Ascending aorta (tissue), 2 donors: Measurements from ENCODE around the gene TTLL13. TPM values are rescaled to one million over a fixed set of nuclear protein-coding genes. Genes with fewer than 3 reads are reported as not detected.

ENCODE experiments used
- DNase-seq, 2 donors: peaks; one replicate each; pipeline ENCODE4 v3.0.0-alpha.2; 2019; ENCODE audit warnings: low spot score in 2 of 2
- H3K27ac ChIP-seq, 2 donors: fragments of 200-600 bp; sonication (generic); one replicate each; pipeline ENCODE4 v1.5.1; 2016 to 2017; ENCODE audit warnings: mild to moderate bottlenecking in 1 of 2
- H3K27me3 ChIP-seq: fragments of 200-600 bp; sonication (generic); one replicate; pipeline ENCODE4 v1.5.1; 2017
- H3K36me3 ChIP-seq, 2 donors: fragments of 200-600 bp; sonication (generic); one replicate each; pipeline ENCODE4 v1.5.1; 2016
- H3K4me1 ChIP-seq, 2 donors: fragments of 200-600 bp; sonication (generic); one replicate each; pipeline ENCODE4 v1.5.1; 2016 to 2017; ENCODE audit warnings: mild to moderate bottlenecking in 1 of 2
- H3K4me3 ChIP-seq, 2 donors: fragments of 200-600 bp; sonication (generic); one replicate each; pipeline ENCODE4 v1.5.1; 2016 to 2017; ENCODE audit warnings: mild to moderate bottlenecking in 1 of 2
- H3K9me3 ChIP-seq, 2 donors: fragments of 200-600 bp; sonication (generic); one replicate each; pipeline ENCODE4 v1.5.1; 2016
- intact Hi-C: fragments of 100-400 bp; cut with DNase I; formaldehyde crosslinking; loops from one replicate; pipeline ENCODE4 v1.15.1; 2023
- total RNA-seq: library from RNA; depleted of rRNA; stranded (reverse); fragments of >200 nt; gene quantifications from one replicate; pipeline ENCODE4 v1.1.0, GENCODE V29; 2016
- TF ChIP-seq, protein P1 (sequence below), 3 experiments: fragments of 200-600 bp in 2 of 3; fragments of 450-650 bp in 1 of 3; sonication (generic) in 2 of 3; IDR thresholded peaks; one replicate each; pipeline ENCODE4 v1.5.1; 2016 to 2019; ENCODE audit warnings: antibody characterized with exemption in 3 of 3, mild to moderate bottlenecking in 1 of 3, moderate library complexity in 1 of 3

TTLL13 gene
- total RNA-seq, 1 donor from 2014 or later, result not detected

DNA sequence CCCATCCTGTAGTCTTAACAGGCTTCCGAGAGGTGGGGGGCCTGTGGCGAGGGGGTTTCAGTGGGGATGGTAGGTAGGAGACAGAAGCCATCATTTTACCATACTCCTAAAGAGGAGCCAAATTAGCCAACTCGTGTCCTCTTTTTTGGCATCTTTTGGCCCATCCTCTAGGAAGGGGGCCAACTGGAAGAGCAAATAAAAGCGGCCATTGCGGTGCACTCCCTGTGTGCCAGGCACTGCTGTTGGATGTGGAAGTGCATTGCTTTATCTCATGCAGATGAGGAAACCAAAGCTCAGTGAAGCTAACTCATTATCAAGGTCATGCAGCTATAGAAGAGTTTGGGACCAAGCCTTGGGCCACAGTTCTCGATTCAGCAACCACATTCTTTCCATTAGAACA lies 42.1 kb upstream of the TTLL13 start:
- intact Hi-C loops, result no loop called here
- Histone ChIP-seq H3K9me3 (no peaks in the 10 kb centered on the region), H3K4me1 (peaks cover under 1 to 2% of the 10 kb centered on the region in 2 donors), H3K27me3 (no peaks in the 10 kb centered on the region), H3K36me3 (no peaks in the 10 kb centered on the region), H3K4me3 (no peak overlapping the region), H3K27ac (no peak overlapping the region)
- DNase-seq, result no peak
- TF ChIP-seq, protein P1, sequence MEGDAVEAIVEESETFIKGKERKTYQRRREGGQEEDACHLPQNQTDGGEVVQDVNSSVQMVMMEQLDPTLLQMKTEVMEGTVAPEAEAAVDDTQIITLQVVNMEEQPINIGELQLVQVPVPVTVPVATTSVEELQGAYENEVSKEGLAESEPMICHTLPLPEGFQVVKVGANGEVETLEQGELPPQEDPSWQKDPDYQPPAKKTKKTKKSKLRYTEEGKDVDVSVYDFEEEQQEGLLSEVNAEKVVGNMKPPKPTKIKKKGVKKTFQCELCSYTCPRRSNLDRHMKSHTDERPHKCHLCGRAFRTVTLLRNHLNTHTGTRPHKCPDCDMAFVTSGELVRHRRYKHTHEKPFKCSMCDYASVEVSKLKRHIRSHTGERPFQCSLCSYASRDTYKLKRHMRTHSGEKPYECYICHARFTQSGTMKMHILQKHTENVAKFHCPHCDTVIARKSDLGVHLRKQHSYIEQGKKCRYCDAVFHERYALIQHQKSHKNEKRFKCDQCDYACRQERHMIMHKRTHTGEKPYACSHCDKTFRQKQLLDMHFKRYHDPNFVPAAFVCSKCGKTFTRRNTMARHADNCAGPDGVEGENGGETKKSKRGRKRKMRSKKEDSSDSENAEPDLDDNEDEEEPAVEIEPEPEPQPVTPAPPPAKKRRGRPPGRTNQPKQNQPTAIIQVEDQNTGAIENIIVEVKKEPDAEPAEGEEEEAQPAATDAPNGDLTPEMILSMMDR (IDR thresholded peaks at IDR 0.05), result no peak

DNA sequence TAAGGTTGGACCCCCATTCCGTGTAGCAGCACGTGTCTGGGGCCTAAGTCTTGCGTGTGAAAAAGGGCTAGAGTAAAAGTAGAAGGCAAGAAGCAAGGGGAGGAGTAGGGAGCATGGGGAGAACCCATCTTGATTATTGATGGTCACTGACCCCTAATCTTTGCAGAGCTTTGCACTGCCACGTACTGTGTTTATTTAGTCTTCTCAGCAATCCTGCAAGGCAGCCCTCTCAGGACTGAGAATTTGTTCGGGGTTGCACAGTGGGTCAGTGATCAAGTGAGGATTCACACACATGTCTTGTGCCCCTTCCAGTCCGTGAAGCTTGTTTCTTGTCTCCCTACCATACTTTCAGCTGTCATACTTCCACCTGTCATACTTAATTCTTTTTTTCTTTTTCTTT lies 41.0 kb upstream of the TTLL13 start:
- Histone ChIP-seq H3K27me3 (no peaks in the 10 kb centered on the region), H3K9me3 (no peaks in the 10 kb centered on the region), H3K27ac (no peak overlapping the region), H3K4me3 (no peak overlapping the region), H3K36me3 (no peaks in the 10 kb centered on the region), H3K4me1 (no peaks in the 10 kb centered on the region)
- intact Hi-C loops, result no loop called here
- DNase-seq, result no peak
- TF ChIP-seq, protein P1 (IDR thresholded peaks at IDR 0.05), result no peak

DNA sequence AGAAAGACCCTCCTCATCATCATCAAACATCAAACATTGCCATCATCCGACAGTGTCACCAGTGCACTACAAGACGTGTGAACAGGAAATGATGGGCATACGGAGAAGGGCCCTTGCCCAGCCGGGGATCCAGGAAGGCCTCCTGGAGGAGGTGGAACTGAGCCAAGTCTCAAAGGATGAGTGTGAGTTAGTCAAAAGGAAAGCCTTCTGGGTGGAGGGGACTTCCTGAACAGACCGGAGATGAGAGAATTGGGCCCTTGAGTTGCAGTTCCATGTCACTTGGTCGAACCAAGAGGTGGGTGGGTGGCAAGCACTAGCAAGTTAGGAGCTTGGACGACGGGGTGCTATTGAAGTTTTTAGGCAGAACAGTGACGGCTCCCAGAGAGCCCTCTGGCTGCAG lies 39.8 kb upstream of the TTLL13 start:
- DNase-seq, result no peak
- no peaks in the 10 kb centered on the region for H3K27me3 ChIP-seq
- TF ChIP-seq, protein P1 (IDR thresholded peaks at IDR 0.05), result no peak
- H3K9me3 ChIP-seq, result no peaks in the 10 kb centered on the region
- H3K4me3 ChIP-seq, result no peak overlapping the region
- no peaks in the 10 kb centered on the region for H3K36me3 ChIP-seq
- H3K4me1 ChIP-seq, result no peaks in the 10 kb centered on the region
- no peak overlapping the region for H3K27ac ChIP-seq
- intact Hi-C loops, result no loop called here

DNA sequence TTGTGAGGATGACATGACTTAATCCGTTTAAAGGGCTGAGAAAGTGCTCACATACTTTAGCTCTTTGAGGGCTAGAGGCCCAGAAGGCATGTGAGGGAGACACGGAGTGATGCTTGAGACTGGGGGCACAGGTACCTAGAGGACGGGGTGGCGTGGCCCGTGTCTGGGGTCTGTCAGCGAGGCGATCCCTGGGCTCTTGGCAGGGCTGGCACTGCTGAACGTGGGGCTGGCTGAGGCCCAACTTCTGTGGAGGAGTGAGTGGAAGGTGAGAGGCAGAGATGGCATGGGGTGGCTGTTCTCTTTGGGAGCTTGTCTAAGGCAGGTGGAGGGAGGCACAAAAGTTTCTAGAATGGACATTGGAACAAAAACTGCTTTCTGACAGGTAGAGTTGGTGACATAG lies 38.8 kb upstream of the TTLL13 start:
- H3K9me3 ChIP-seq, result no peaks in the 10 kb centered on the region
- H3K27ac ChIP-seq, result no peak overlapping the region
- no peak for DNase-seq
- no peak overlapping the region for H3K4me3 ChIP-seq
- intact Hi-C loops, result no loop called here
- TF ChIP-seq, protein P1 (IDR thresholded peaks at IDR 0.05), result no peak
- H3K36me3 ChIP-seq, result no peaks in the 10 kb centered on the region
- H3K27me3 ChIP-seq, result no peaks in the 10 kb centered on the region
- H3K4me1 ChIP-seq, result no peaks in the 10 kb centered on the region

DNA sequence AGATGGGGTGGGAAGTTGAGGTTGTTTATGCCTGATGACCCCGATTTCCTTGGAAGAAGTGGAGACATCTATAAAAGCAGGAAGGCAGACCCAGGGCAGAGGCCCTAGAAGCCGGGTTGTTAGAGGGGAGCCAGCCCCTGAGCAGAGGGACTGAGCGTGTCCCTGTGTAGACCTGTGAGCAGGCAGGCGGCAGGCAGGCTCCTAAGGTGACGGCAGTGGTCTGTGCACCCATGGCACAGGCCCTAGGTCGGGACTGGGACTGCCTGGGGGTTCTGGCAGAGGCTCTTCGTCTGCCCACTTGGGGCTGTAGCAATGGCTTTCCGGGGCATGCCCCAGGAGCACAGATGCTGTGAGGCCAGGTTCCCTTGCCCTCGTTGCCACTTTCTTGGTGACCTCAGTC lies 38.3 kb upstream of the TTLL13 start:
- TF ChIP-seq, protein P1 (IDR thresholded peaks at IDR 0.05), result no peak
- H3K4me1 ChIP-seq, result no peaks in the 10 kb centered on the region
- no peak for DNase-seq
- intact Hi-C loops, result no loop called here
- H3K36me3 ChIP-seq, result no peaks in the 10 kb centered on the region
- H3K9me3 ChIP-seq, result no peaks in the 10 kb centered on the region
- no peak overlapping the region for H3K4me3 ChIP-seq
- H3K27me3 ChIP-seq, result no peaks in the 10 kb centered on the region
- H3K27ac ChIP-seq, result no peak overlapping the region

DNA sequence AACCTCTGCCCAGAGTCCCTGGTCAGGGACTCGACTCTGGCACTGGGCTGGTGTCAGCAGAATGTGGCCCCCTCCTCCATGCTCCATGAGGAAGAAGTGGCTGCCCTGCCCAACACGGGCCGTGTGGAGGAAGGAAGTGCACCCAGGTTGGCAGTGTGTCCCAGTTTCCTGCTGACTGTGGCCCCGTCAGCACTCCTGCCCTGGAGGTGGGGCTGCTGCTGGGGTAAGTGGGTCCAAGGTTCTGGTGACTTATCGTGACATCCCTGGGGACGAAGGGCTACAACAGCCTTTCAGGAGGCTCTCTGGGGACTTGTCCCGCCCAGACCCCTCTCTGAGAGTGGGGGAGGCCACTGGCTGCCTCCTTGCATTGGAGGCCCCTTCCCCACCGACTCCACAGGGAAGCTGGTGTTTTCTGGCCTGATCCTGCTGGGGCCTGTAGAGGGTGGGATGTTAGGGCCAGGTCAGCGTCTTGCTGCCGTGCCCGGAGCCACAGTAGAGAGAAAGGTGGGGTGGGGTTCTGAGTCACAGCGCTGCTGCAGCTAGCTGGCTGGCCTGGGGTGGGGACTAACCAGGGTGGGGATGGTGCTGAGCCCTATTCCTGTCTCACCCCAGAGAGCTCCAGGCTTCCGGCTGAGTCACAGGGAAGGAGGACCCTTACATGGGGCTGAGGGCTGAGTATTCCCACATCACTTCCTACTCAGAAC lies 37.8 kb upstream of the TTLL13 start:
- DNase-seq, result no peak
- intact Hi-C loops, result no loop called here
- TF ChIP-seq, protein P1 (IDR thresholded peaks at IDR 0.05), result no peak
- no peaks in the 10 kb centered on the region for H3K36me3 ChIP-seq
- no peaks in the 10 kb centered on the region for H3K9me3 ChIP-seq
- no peak overlapping the region for H3K27ac ChIP-seq
- H3K4me1 ChIP-seq, result no peaks in the 10 kb centered on the region
- H3K27me3 ChIP-seq, result no peaks in the 10 kb centered on the region
- H3K4me3 ChIP-seq, result no peak overlapping the region
